GM19395 (cell line): ENCODE data around the gene LDB3.

Experiments used
- ATAC-seq: cut with Tn5 transposase; IDR thresholded peaks from one replicate; pipeline ENCODE4 v1.9.1; 2021; ENCODE audit warnings: mild to moderate bottlenecking, moderate library complexity; ENCODE audit not compliant: unreplicated experiment

Gene LDB3

DNA sequence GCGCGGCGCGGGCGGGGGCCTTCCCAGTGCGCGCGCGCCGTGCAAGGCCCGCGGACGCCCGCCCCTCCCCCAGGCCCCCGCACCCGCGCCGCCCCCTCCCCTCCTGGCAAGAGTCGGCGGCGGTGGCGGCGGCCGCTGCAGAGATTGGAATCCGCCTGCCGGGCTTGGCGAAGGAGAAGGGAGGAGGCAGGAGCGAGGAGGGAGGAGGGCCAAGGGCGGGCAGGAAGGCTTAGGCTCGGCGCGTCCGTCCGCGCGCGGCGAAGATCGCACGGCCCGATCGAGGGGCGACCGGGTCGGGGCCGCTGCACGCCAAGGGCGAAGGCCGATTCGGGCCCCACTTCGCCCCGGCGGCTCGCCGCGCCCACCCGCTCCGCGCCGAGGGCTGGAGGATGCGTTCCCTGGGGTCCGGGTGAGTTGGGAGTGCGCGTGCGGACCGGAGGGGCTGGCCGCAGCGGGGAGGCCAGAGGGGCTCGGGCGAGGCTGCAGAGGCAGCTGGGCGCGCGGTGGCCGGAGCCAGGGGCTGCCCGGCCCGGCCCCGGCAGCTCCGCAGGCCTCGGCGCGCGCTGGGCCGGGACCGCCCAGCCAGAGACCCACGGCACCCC is 88.3 kb downstream of the LDB3 start, which contains the start of gene BMPR1A:
BMPR1A (plus strand) TSS at position 109 of the 602 bp plus-strand sequence. CDS start 119,400 bp downstream, outside the sequence.
- ATAC-seq: peak; percentile 41

DNA sequence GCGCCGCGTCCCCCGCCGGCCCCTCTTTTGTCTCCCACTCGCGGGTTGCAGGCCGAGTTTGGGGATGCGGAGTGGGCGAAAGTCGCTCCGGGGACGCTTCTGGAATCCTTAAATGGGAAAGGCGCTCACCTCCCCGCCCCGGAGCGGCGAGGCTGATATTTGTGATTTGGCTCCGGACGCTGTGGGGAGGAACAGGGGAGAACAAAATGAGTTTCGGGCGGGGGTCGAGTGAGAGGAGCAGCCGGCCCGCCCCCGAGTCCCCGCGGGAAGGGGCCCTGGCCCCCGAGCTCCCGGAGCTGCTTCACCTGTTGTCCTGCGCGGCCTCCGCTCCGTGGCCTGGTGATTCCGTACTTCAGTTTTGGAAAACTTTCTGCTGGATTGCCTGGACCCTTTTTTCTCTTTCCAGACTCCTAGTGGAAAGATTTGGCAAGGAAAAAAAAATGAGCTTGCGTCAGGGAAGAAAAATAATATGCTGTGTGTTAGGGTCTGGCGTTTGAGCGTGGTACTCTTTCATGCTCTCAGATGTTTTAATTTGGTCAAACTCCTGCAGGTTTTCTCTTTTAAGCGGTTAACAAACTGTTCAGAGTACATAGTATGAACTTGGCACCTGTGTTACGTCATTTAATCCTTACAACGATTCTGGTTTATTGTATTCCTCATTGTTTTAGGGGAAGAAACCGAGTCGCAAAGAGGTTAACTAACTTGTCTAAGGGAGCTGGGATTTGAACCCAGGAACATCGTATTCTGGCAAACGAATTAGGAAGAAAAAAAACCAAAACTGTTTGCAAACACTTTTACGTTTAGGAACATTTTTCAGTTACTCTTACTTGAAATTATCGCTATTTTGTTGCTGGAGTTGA is 89.0 kb downstream of the LDB3 start:
- peak; percentile 11 for ATAC-seq

DNA sequence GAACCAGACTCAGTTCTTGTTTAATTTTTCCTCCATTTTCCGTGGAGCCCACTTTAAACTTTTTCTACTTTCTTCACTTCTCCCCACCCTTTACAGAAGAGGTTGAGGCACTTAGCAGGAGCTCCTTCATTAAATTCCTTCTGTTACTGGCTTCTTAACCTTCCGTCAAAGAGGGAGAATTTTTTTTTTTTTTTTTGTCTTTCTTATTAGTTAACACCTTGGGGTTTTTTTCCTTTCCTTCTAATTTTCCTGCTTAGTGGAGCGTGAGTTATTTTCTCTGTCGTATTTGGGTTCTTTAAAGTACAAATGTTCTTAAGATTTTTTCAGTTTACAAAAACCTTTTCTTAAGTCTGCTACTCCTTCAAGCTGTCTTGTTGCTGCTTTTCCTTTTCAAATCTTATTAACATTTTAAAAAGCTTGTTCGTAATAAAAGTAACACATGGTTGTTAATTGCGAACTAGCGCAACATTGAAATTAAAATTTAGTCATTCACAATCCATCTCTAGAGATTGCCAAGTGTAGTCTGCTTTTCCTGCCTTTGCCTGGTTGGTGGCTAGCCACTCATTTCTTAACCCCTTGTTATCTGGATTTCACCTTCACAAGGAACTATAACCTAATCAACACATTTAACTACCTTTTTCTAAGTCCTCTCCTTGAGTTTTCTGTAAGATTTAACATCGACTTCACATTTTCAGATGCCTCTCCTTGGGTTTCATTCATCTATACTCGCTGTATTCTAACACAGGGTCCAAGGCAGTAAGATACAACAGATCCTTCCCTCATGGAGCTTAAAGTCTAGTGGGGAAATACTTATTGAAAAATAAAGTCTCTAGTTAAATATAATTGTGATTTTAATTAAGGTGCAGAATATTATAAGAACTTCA is 90.1 kb downstream of the LDB3 start:
- no peak for ATAC-seq

DNA sequence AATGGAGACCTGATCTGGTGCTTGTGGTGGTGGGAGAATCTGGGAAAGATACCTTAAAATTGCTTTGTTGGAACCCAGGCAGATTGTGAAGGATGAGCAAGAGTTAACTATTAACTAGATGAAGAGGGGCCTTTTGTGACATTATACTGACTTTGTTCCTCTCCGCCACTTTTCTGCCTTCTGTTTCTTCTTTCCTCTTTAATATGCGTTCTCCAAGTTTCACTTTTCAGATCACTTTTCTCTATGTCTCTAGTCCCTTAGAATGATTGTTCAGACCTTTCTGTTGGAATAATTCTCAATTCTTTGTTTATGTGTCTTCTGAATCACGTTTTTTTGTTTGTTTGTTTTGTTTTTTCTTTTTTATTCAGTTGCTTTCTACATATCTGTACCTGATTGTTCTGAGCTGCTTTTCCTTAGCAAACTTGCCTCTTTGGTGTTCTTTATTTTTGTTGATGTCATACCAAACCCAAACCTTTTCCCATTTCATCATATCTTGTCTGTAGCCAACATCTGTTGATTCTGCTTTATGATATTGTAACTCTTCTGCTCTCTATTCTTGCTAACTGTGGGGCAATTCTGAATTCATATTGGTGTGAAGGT is 90.9 kb downstream of the LDB3 start:
- ATAC-seq: no peak

DNA sequence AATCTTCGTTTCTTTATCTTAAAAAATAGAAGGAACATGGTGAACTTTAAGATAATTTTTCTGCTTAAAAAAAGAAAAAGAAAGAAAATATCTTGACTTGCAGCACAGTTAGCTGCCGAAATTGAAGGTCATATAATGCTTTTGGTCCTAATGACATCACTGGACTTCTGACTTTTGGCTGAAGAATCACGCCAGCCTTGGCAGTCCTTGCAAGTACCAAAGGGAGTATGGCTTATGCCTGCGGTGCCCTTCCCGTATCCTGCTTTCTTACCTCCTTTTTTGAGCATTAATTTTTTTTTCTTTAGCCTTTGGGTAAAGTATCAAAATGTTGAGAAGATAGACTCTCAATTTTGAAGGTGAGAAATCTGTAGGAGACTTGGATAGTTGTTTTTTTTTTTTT is 95.1 kb downstream of the LDB3 start:
- ATAC-seq: no peak

DNA sequence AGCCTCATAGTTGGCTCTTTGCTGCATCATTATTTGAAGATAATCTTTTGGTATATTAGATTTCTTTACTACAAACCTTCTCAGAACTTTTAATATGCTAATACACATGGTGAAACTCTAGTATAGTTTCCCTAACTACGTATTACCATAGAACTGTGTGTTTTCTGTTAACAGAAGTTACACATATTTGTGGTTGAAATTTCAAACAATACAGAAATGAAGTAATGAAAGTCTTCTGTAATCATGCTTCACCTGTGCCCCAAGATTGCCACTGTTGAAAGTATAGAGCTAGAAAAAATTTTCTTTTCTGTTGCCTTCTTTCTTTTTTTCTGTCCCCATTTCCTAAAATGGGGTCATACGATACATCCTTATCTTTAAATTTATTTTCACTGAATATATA is 97.2 kb downstream of the LDB3 start:
- ATAC-seq: peak; percentile 50

DNA sequence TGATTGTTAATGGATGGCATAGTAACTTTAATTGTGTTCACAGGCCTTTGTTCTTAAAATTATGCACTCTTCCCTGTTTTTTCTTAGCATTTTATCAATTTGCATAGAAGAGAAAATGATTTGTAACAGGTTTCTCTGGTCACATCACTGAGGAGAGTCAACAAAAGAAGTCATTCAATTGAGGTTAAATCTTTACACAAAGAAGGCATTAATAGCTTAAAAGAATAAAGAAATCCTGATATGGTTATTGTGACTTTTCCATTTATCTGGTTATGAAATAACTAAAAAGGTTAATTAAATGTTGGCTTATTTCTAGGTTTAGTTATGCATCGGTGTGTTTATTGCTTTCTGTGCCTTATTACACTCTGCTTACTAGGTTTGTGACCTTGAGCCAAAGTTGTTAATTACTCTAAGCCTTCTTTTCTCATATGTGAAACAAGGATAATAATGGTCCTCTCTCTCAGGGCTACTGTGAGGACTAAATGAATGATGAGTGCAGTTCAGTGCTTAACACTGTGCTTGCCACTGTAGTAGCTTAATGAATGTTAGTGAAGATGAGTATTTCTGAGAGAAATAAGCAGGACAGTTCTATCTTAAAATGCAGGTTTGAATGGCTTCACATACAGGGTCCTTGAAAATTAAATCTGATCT is 100.2 kb downstream of the LDB3 start:
- ATAC-seq: no peak

DNA sequence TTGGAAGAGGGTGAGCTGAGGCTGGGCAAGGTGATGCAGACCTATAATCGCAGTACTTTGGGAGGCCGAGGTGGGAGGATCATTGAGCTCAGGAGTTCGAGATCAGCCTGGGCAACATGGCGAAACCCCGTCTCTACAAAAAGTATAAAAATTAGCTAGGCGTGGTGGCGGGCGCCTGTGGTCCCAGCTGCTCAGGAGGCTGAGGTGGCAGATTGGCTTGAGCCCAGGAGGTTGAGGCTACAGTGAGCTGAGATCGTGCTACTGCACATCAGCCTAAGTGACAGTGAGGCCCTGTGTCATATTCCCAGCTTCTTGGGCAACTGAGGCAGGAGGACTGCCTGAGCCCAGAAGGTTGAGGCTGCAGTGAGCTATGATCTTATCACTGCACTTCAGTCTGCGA is 101.7 kb downstream of the LDB3 start:
- no peak for ATAC-seq

DNA sequence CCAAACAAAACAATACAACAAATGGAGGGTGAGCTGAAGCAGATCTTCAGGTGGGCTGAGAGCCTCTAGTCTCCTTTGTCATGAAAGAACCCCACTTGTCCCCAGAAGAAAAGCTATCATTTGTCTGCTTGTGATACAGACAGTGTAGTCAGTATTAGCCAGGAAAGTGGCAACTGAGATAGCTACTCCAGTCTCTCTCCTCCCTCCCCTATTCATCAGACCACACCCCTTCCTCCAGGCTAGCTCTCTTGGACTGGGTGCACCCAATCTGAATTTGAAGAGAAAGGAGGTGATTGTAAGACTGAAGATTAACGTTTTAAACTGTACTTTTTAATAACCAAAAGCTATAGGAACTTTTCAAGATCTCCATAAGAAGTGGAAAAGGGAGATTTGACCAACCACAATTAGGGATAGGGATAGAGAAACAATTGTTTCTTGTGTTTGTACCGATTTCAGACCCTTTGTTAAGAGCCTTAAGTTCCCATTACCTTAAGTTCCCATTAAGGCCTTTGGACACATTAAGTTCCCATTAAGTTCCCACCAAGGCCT is 102.2 kb downstream of the LDB3 start:
- no peak for ATAC-seq

DNA sequence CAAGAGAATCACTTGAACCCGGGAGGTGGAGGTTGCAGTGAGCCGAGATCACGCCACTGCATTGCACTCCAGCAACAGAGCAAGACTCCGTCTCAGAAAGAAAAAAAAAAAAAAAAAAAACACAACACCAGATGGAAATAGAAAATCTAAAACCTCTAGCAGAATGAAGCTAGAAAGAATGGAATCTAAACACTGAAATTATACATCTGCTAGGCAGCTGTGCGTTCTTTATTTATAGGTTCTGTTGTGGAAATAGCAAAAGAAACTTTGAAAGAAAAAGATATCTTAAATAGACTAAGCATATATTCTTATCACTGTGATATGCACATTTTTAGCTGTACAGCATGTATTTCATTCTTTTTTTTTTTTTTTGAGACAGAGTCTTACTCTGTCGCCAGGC is 105.2 kb downstream of the LDB3 start:
- no peak for ATAC-seq

DNA sequence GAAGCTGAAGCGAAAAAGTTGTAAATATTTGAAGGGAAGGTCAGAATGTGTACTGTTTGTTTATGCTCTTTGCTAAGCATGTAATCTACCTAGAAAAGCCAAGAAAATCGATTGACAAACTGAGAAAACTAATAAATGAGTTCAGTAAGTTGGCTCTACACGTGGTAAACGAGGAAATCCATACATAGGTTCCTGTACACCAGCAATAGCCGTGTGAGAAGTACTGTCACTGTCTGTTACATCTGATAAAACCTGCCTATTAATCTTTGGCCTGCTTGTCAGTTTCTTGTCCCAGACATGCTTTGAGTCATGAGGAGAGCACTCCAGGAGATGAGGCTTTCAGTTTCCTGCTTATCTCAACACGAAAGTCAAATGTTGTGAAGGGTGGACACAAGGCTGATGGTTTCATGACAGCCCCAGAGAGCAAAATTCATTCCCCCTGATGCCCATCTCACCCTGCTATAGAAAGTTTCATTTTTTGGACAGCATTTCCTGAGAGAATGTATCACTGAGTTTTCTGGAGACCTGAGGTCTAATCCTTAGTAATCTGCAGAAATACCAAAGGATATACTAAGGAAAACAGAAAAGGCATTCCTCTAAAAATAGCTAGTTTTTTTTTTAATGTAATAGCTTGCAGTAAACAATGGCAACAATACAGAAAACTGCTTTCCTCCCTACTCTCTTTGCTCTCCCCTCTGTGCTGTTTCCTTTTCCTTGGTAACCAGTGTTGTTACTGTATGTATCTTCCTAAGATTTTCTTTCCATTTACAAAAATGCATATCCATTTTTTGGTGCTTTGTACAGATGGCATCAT is 107.0 kb downstream of the LDB3 start:
- ATAC-seq: peak; percentile 83

DNA sequence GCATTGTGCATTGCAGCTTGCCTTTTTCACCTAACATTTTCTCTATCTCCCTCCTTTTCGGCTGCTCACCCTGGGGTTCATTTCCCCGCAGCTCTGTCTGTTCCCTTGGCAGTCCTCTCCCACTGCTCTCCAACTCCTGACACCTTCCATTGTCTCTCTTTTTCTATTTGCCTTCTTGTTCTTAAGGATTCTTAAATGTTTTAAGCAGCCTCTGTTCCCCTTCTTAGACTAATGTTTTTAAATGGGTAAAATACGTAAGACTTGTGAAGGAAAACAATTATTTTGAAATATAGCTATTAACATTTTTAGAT is 107.5 kb downstream of the LDB3 start:
- ATAC-seq: no peak

DNA sequence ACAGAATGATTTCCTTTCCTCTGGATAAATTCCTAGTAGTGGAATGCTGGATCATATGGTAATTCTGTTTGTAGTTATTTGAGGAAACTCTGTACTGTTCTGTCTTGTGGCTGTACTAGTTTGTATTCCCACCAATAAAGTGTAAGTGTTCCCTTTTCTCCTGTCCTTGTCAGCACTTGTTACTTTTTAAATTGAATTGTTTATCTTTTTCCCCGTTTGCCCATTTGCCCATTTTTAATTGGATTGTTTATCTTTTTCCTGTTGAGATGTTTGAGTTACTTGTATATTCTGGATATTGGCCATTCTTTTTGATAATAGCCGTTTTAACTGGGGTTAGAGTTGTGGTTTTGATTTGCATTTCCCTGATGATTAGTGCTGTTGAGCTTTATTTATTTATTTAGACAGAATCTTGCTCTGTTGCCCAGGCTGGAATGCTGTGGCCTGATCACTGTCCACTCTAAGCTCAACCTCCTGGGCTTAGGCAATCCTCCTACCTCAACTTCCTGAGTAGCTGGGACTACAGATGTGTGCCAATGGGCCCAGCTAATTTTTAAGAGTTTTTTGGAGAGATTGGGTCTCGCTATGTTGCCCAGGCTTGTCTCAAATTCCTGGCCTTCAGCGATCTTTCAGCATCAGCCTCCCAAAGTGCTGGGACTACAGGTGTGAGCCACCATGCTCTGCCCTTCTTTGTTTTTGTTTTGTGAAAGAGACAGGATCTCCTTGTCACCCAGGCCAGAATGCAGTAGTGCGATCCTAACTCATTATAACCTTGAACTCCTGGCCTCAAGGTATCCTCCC is 111.1 kb downstream of the LDB3 start:
- no peak for ATAC-seq

DNA sequence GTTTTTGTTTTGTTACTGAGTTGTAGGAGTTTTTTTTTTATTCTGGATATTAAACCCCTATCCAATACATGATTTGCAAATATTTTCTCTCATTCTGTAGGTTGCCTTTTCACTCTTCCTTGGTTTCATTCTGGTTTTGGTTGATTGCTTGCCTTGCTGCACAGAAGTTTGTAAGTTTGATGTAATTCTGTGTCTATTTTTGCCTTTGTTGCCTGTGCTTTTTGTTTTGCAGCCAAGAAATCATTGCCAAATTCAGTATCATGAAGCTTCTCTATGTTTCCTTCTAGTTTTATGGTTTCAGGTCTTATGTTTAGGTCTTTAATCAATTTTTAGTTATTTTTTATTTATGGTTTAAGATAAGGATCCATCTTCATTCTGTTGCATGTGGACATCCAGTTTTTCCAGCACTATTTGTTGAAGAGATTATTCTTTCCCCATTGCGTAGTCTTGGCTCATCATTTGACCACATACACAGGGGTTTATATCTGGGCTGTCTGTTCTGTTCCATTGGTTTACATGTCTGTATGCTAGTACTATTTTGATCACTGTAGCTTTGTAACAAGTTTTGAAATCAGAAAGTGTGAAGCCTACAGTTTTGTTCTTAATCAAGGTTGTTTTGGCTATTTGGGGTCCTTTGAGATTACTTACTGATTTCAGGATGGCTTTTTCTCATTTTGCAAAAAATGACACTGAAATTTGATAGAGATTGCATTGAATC is 114.5 kb downstream of the LDB3 start:
- ATAC-seq: peak; percentile 83

DNA sequence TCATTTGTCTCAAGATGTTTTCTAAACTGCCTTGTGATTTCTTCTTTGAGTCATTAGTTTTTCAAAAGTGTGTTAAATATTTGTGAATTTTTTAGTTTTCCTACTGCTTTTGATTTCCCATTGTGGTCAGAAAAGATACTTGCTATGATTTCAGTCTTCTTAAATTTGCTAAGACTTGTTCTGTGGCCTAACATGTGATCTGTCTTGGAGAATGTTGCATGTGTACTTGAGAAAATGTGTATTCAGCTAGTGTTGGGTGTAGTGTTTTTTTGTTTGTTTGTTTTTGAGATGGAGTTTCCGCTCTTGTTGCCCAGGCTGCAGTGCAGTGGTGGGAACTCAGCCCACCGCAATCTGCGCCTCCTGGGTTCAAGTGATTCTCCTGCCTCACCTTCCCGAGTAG is 116.7 kb downstream of the LDB3 start:
- ATAC-seq: no peak
